ENCODE results near the gene FAM120A.

DNA sequence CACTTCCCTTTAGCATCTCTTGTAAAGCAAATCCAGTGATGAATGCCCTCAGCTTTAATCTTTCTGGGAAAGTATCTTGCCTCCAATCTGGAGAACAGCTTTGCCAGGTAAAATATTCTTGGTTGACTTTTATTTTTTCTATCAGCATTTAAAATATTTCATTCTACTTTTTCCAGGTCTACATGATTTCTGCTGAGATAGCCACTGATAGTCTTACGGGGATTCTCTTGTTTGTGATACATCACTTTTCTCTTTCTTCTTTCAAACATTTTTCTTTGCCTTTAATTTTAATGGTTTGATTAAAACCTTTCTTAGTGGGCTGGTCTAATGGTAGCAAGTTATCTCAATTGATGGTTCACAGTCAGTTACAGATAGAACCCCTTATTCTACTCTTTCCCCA, 33.9 kb upstream of the FAM120A start:
- TF ChIP-seq POLR2A (IDR thresholded peaks at IDR 0.05): no peak
- TF ChIP-seq, protein P1, sequence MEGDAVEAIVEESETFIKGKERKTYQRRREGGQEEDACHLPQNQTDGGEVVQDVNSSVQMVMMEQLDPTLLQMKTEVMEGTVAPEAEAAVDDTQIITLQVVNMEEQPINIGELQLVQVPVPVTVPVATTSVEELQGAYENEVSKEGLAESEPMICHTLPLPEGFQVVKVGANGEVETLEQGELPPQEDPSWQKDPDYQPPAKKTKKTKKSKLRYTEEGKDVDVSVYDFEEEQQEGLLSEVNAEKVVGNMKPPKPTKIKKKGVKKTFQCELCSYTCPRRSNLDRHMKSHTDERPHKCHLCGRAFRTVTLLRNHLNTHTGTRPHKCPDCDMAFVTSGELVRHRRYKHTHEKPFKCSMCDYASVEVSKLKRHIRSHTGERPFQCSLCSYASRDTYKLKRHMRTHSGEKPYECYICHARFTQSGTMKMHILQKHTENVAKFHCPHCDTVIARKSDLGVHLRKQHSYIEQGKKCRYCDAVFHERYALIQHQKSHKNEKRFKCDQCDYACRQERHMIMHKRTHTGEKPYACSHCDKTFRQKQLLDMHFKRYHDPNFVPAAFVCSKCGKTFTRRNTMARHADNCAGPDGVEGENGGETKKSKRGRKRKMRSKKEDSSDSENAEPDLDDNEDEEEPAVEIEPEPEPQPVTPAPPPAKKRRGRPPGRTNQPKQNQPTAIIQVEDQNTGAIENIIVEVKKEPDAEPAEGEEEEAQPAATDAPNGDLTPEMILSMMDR (IDR thresholded peaks at IDR 0.05): no peak
